AG04450 (cell line): ENCODE data around the gene NAA38. TPM values are rescaled to one million over a fixed set of nuclear protein-coding genes. Genes with fewer than 3 reads are reported as not detected.
"Not testable (repeated sequence)": the region's sequence is repeated elsewhere in the genome, so short reads cannot be mapped to it uniquely, and the experiment has no call there.

ENCODE experiments used
- CTCF ChIA-PET: fragments of 300-600, 350-600 bp; formaldehyde crosslinking; extraction: SDS; loops from one replicate; lab custom pipeline; 2022; ENCODE audit warnings: antibody characterized with exemption, inconsistent platforms; lab: Charles Lee
- POLR2A ChIA-PET: fragments of 350-600 bp; formaldehyde crosslinking; extraction: SDS; loops from one replicate; lab custom pipeline; 2021; ENCODE audit warnings: antibody characterized with exemption, inconsistent platforms; lab: Yijun Ruan, JAX
- DNase-seq: peaks from one replicate; pipeline ENCODE4 v3.0.0-alpha.2; 2011; ENCODE audit warnings: low read depth, low spot score
- H3K27ac ChIP-seq: one replicate; pipeline ENCODE4 v1.5.1; 2012; ENCODE audit warnings: low read depth, low read length, control low read depth
- H3K27me3 ChIP-seq: one replicate; pipeline ENCODE4 v1.6.0; 2012; ENCODE audit warnings: low read length; ENCODE audit not compliant: control insufficient read depth, insufficient read depth
- H3K4me3 ChIP-seq: 2 replicates; pipeline ENCODE4 v1.5.1; 2011; ENCODE audit warnings: mild to moderate bottlenecking, low read depth, low read length, control low read depth
- H3K9me3 ChIP-seq: 2 replicates; pipeline ENCODE4 v1.5.1; 2012; ENCODE audit warnings: low read length; ENCODE audit not compliant: control insufficient read depth, insufficient read depth
- CTCF ChIP-seq: IDR thresholded peaks from 2 replicates; pipeline ENCODE4 v1.5.1; 2011; ENCODE audit warnings: low read depth, low read length, control low read depth, inconsistent platforms
- polyA plus RNA-seq: library from polyadenylated mRNA; depleted of rRNA; stranded (reverse); fragments of >200 nt; gene quantifications from 2 replicates; pipeline ENCODE4 v1.2.3, GENCODE V29; 2011

The NAA38 gene
- polyA plus RNA-seq, 1 experiment = 49.3 TPM

- no peaks in the 10 kb centered on the region for H3K27me3 ChIP-seq
- ChIA-PET CTCF (interaction anchor here (1.5 kb wide), 1 partner anchor 22 kb away, joined by 3 read pairs; no protein-coding TSS in a partner anchor), POLR2A (no interaction called here)
- TF ChIP-seq CTCF = no peak
- no peak for DNase-seq
- no peak overlapping the region for H3K4me3 ChIP-seq
- no peaks in the 10 kb centered on the region for H3K9me3 ChIP-seq
- H3K27ac ChIP-seq = no peak overlapping the region
These were observed 18.5 kb upstream of the NAA38 start for GRCh38 chr17:7875804-7876370.

GRCh38 chr17:7873051-7873450 is 15.7 kb upstream of the NAA38 start:
- TF ChIP-seq CTCF = no peak
- H3K27me3 ChIP-seq = no peaks in the 10 kb centered on the region
- ChIA-PET POLR2A (no interaction called here), CTCF (no interaction called here)
- no peaks in the 10 kb centered on the region for H3K9me3 ChIP-seq
- no peak overlapping the region for H3K4me3 ChIP-seq
- H3K27ac ChIP-seq = no peak overlapping the region
- DNase-seq = no peak

- ChIA-PET POLR2A (interaction anchor here (0.7 kb wide), 1 partner anchor 18 kb away, joined by 3 read pairs; no protein-coding TSS in a partner anchor), CTCF (interaction anchor here (1.6 kb wide), 1 partner anchor 30 kb away, joined by 6 read pairs; no protein-coding TSS in a partner anchor)
- TF ChIP-seq CTCF = no peak
- DNase-seq = no peak
- H3K27me3 ChIP-seq = no peaks in the 10 kb centered on the region
- no peak overlapping the region for H3K4me3 ChIP-seq
- H3K9me3 ChIP-seq = no peaks in the 10 kb centered on the region; the same call in 1 of the 2 replicates
- H3K27ac ChIP-seq = no peak overlapping the region
These were observed 10.5 kb upstream of the NAA38 start for GRCh38 chr17:7867881-7868329.

GRCh38 chr17:7864995-7865650 is 7.8 kb upstream of the NAA38 start:
- POLR2A ChIA-PET = no interaction called here
- CTCF ChIA-PET = interaction anchor here (0.8 to 5.2 kb wide), 4 partner anchors 34 to 176 kb away, joined by 3 to 34 read pairs (median 8); no protein-coding TSS in a partner anchor
- no peak for TF ChIP-seq CTCF

GRCh38 chr17:7864384-7864783 is 7.0 kb upstream of the NAA38 start:
- CTCF ChIA-PET = interaction anchor here (0.6 to 5.2 kb wide), 8 partner anchors 16 to 193 kb away, joined by 3 to 46 read pairs (median 16); no protein-coding TSS in a partner anchor
- H3K9me3 ChIP-seq, DNase-seq, H3K27me3 ChIP-seq, POLR2A ChIA-PET, H3K27ac ChIP-seq, H3K4me3 ChIP-seq: not testable (repeated sequence)

More at GRCh38 chr17:7864995-7865650, 7.8 kb upstream of the NAA38 start:
- no peaks in the 10 kb centered on the region; the same call in 1 of the 2 replicates for H3K9me3 ChIP-seq
- no peaks in the 10 kb centered on the region for H3K27me3 ChIP-seq
- H3K4me3 ChIP-seq = no peak overlapping the region
- no peak overlapping the region for H3K27ac ChIP-seq
- no peak for DNase-seq
